Measurements from ENCODE around the gene TPX2. TPM values are rescaled to one million over a fixed set of nuclear protein-coding genes. Genes with fewer than 3 reads are reported as not detected.
"Not testable (repeated sequence)": the region's sequence is repeated elsewhere in the genome, so short reads cannot be mapped to it uniquely, and the experiment has no call there.

The TPX2 gene
- polyA plus RNA-seq, 1 of the 3 experiments (the other 2 are of a cell fraction), result 17.1 TPM

GRCh38 chr20:31827059-31827458 is 88.0 kb downstream of the TPX2 start:
- no peaks in the 10 kb centered on the region for H3K79me2 ChIP-seq (ENCODE audit: insufficient read depth)
- ChIA-PET CTCF (interaction anchor here (2.4 to 7.6 kb wide), 4 partner anchors 11 to 204 kb away, joined by 8 to 174 read pairs (median 39); partner anchors contain the start of gene FOXS1), POLR2A (no interaction called here)
- no peak overlapping the region for H3K4me3 ChIP-seq (ENCODE audit: low read depth in 2 of 2, low read length in 1 of 2)
- TF ChIP-seq NFIC (IDR thresholded peaks at IDR 0.05; ENCODE audit: borderline replicate concordance), result no peak
- TF ChIP-seq EZH2phosphoT487 (IDR thresholded peaks at IDR 0.05; ENCODE audit: borderline replicate concordance, low read depth), result no peak
- no peak for TF ChIP-seq TAF1 (IDR thresholded peaks at IDR 0.05; ENCODE audit: borderline replicate concordance, low read depth, low read length)
- no peak for TF ChIP-seq RAD21 (IDR thresholded peaks at IDR 0.05; ENCODE audit: low read length)
- TF ChIP-seq SIN3A (IDR thresholded peaks at IDR 0.05; ENCODE audit: borderline replicate concordance, low read depth, low read length), result no peak
- TF ChIP-seq RCOR1 (IDR thresholded peaks at IDR 0.05; ENCODE audit: low read length), result no peak
- TF ChIP-seq GATA2 (CRISPR knock-in tag; IDR thresholded peaks at IDR 0.05), result no peak
- no peak for TF ChIP-seq ELF1 (IDR thresholded peaks at IDR 0.05)
- TF ChIP-seq, protein P1, sequence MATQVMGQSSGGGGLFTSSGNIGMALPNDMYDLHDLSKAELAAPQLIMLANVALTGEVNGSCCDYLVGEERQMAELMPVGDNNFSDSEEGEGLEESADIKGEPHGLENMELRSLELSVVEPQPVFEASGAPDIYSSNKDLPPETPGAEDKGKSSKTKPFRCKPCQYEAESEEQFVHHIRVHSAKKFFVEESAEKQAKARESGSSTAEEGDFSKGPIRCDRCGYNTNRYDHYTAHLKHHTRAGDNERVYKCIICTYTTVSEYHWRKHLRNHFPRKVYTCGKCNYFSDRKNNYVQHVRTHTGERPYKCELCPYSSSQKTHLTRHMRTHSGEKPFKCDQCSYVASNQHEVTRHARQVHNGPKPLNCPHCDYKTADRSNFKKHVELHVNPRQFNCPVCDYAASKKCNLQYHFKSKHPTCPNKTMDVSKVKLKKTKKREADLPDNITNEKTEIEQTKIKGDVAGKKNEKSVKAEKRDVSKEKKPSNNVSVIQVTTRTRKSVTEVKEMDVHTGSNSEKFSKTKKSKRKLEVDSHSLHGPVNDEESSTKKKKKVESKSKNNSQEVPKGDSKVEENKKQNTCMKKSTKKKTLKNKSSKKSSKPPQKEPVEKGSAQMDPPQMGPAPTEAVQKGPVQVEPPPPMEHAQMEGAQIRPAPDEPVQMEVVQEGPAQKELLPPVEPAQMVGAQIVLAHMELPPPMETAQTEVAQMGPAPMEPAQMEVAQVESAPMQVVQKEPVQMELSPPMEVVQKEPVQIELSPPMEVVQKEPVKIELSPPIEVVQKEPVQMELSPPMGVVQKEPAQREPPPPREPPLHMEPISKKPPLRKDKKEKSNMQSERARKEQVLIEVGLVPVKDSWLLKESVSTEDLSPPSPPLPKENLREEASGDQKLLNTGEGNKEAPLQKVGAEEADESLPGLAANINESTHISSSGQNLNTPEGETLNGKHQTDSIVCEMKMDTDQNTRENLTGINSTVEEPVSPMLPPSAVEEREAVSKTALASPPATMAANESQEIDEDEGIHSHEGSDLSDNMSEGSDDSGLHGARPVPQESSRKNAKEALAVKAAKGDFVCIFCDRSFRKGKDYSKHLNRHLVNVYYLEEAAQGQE (IDR thresholded peaks at IDR 0.05; ENCODE audit: low read depth, low read length), result no peak
- TF ChIP-seq NRF1 (IDR thresholded peaks at IDR 0.05; ENCODE audit: low read depth, low read length), result no peak
- TF ChIP-seq, protein P2, sequence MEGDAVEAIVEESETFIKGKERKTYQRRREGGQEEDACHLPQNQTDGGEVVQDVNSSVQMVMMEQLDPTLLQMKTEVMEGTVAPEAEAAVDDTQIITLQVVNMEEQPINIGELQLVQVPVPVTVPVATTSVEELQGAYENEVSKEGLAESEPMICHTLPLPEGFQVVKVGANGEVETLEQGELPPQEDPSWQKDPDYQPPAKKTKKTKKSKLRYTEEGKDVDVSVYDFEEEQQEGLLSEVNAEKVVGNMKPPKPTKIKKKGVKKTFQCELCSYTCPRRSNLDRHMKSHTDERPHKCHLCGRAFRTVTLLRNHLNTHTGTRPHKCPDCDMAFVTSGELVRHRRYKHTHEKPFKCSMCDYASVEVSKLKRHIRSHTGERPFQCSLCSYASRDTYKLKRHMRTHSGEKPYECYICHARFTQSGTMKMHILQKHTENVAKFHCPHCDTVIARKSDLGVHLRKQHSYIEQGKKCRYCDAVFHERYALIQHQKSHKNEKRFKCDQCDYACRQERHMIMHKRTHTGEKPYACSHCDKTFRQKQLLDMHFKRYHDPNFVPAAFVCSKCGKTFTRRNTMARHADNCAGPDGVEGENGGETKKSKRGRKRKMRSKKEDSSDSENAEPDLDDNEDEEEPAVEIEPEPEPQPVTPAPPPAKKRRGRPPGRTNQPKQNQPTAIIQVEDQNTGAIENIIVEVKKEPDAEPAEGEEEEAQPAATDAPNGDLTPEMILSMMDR (IDR thresholded peaks at IDR 0.05), result no peak
- TF ChIP-seq JUND (IDR thresholded peaks at IDR 0.05), result no peak
- H3K9ac ChIP-seq, result no peak overlapping the region
- no peak overlapping the region for H2AFZ ChIP-seq (ENCODE audit: low read depth)
- H3K4me2 ChIP-seq, result no peak overlapping the region
- H3K27ac ChIP-seq (ENCODE audit: low read depth in 2 of 2, low read length in 1 of 2), result no peak overlapping the region
- H3K9me2 ChIP-seq, result no peaks in the 10 kb centered on the region
- no peak for DNase-seq
- no peaks in the 10 kb centered on the region for H4K20me1 ChIP-seq (ENCODE audit: insufficient read depth)
- no peaks in the 10 kb centered on the region for H3K36me3 ChIP-seq (replicated peaks in 1 of 2; ENCODE audit: control insufficient read depth in 1 of 2, insufficient read depth in 2 of 2, low read length in 1 of 2)
- no peaks in the 10 kb centered on the region for H3K9me3 ChIP-seq
- peaks cover 4% of the 10 kb centered on the region for H3F3A ChIP-seq (replicated peaks; ENCODE audit: insufficient read depth)
- no peaks in the 10 kb centered on the region for H3K27me3 ChIP-seq (ENCODE audit: insufficient read depth)
- 66% methylated on average over 2 of the region's 2 CpGs for WGBS (ENCODE audit: low lambda C conversion rate)
- H3K4me1 ChIP-seq (ENCODE audit: control insufficient read depth in 1 of 2, insufficient read depth in 2 of 2, low read depth in 1 of 2, low read length in 1 of 2), result peaks cover 0 to 8% of the 10 kb centered on the region in 2 experiments; a peak in 1 of 4 replicates

GRCh38 chr20:31828016-31828415 is 88.9 kb downstream of the TPX2 start:
- H3K9me2 ChIP-seq; H3K4me2 ChIP-seq; H3K27ac ChIP-seq (ENCODE audit: low read depth in 2 of 2, low read length in 1 of 2); H3K79me2 ChIP-seq (ENCODE audit: insufficient read depth); H2AFZ ChIP-seq (ENCODE audit: low read depth); DNase-seq; H4K20me1 ChIP-seq (ENCODE audit: insufficient read depth); H3K4me3 ChIP-seq (ENCODE audit: low read depth in 2 of 2, low read length in 1 of 2); H3K36me3 ChIP-seq (replicated peaks in 1 of 2; ENCODE audit: control insufficient read depth in 1 of 2, insufficient read depth in 2 of 2, low read length in 1 of 2); H3K9ac ChIP-seq; H3K9me3 ChIP-seq; H3F3A ChIP-seq (replicated peaks; ENCODE audit: insufficient read depth); H3K27me3 ChIP-seq (ENCODE audit: insufficient read depth); H3K4me1 ChIP-seq (ENCODE audit: control insufficient read depth in 1 of 2, insufficient read depth in 2 of 2, low read depth in 1 of 2, low read length in 1 of 2): not testable (repeated sequence)
- ChIA-PET POLR2A (interaction anchor here (0.7 kb wide), 1 partner anchor 204 kb away, joined by 3 read pairs; no protein-coding TSS in a partner anchor), CTCF (interaction anchor here (2.4 to 7.6 kb wide), 3 partner anchors 10 to 203 kb away, joined by 8 to 174 read pairs (median 8); partner anchors contain the start of gene FOXS1)
- 98% methylated on average over 11 of the region's 11 CpGs for WGBS (ENCODE audit: low lambda C conversion rate)
